Parathyroid adenoma (tissue), 2 donors: ENCODE results near the gene GALNT9.
"Not testable (repeated sequence)": the region's sequence is repeated elsewhere in the genome, so short reads cannot be mapped to it uniquely, and the experiment has no call there.

Experiments used
- H2AFZ ChIP-seq: fragments of 300-600 bp; sonication (generic); one replicate; pipeline ENCODE4 v1.7.0; 2017; ENCODE audit warnings: antibody characterized with exemption, mild to moderate bottlenecking
- H3K27ac ChIP-seq: fragments of 300-600 bp; sonication (generic); one replicate; pipeline ENCODE4 v1.7.0; 2017
- H3K27me3 ChIP-seq: fragments of 300-600 bp; sonication (generic); one replicate; pipeline ENCODE4 v1.7.0; 2017; ENCODE audit warnings: low read length; ENCODE audit not compliant: control insufficient read depth, insufficient read depth
- H3K36me3 ChIP-seq: fragments of 300-600 bp; sonication (generic); one replicate; pipeline ENCODE4 v1.7.0; 2017; ENCODE audit warnings: low read length; ENCODE audit not compliant: control insufficient read depth, insufficient read depth
- H3K4me1 ChIP-seq: fragments of 300-600 bp; sonication (generic); one replicate; pipeline ENCODE4 v1.7.0; 2017; ENCODE audit warnings: control low read depth
- H3K4me2 ChIP-seq: fragments of 300-600 bp; sonication (generic); one replicate; pipeline ENCODE4 v1.7.0; 2017; ENCODE audit warnings: low read length
- H3K4me3 ChIP-seq: fragments of 300-600 bp; sonication (generic); one replicate; pipeline ENCODE4 v1.7.0; 2017; ENCODE audit warnings: low read depth, low read length
- H3K79me2 ChIP-seq: fragments of 300-600 bp; sonication (generic); one replicate; pipeline ENCODE4 v1.7.0; 2017; ENCODE audit warnings: control low read depth
- H3K9ac ChIP-seq: fragments of 300-600 bp; sonication (generic); one replicate; pipeline ENCODE4 v1.7.0; 2017; ENCODE audit warnings: mild to moderate bottlenecking
- H3K9me3 ChIP-seq: fragments of 300-600 bp; sonication (generic); one replicate; pipeline ENCODE4 v1.7.0; 2017; ENCODE audit warnings: low read length; ENCODE audit not compliant: control insufficient read depth
- TF ChIP-seq, protein P1 (sequence below): fragments of 300-600 bp; sonication (generic); IDR thresholded peaks from one replicate; pipeline ENCODE4 v1.7.0; 2017; ENCODE audit warnings: antibody characterized with exemption, mild to moderate bottlenecking
- donor health status: primary hyperparathyroidism.

GALNT9 gene

GRCh38 chr12:132296063-132296462, 33.3 kb downstream of the GALNT9 start:
- Histone ChIP-seq H3K79me2 (no peaks in the 10 kb centered on the region), H3K27me3 (no peaks in the 10 kb centered on the region), H3K4me1 (peaks cover 7% of the 10 kb centered on the region), H3K36me3 (no peaks in the 10 kb centered on the region), H2AFZ (no peak overlapping the region), H3K9ac (no peak overlapping the region), H3K27ac (no peak overlapping the region), H3K4me2 (no peak overlapping the region), H3K9me3 (no peaks in the 10 kb centered on the region), H3K4me3 (no peak overlapping the region)
- TF ChIP-seq, protein P1, sequence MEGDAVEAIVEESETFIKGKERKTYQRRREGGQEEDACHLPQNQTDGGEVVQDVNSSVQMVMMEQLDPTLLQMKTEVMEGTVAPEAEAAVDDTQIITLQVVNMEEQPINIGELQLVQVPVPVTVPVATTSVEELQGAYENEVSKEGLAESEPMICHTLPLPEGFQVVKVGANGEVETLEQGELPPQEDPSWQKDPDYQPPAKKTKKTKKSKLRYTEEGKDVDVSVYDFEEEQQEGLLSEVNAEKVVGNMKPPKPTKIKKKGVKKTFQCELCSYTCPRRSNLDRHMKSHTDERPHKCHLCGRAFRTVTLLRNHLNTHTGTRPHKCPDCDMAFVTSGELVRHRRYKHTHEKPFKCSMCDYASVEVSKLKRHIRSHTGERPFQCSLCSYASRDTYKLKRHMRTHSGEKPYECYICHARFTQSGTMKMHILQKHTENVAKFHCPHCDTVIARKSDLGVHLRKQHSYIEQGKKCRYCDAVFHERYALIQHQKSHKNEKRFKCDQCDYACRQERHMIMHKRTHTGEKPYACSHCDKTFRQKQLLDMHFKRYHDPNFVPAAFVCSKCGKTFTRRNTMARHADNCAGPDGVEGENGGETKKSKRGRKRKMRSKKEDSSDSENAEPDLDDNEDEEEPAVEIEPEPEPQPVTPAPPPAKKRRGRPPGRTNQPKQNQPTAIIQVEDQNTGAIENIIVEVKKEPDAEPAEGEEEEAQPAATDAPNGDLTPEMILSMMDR: no peak

DNA sequence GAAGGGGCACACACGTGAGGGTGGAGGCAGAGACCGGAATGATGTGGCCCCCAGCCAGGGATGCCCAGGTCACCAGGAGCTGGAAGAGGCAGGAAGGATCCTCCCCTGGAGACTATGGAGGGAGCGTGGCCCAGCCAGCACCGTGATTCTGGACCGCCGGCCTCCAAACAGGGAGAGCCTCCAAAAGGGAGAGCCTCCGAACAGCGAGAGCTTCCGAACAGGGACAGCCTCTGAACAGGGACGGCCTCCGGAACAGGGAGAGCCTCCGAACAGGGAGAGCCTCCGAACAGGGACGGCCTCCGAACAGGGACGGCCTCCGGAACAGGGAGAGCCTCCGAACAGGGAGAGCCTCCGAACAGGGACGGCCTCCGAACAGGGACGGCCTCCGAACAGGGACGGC, 33.8 kb downstream of the GALNT9 start:
- H3K27me3 ChIP-seq, H3K4me3 ChIP-seq, H3K36me3 ChIP-seq, H3K27ac ChIP-seq, H3K4me1 ChIP-seq, H3K79me2 ChIP-seq, H3K9ac ChIP-seq, H2AFZ ChIP-seq, H3K9me3 ChIP-seq, H3K4me2 ChIP-seq: not testable (repeated sequence)

DNA sequence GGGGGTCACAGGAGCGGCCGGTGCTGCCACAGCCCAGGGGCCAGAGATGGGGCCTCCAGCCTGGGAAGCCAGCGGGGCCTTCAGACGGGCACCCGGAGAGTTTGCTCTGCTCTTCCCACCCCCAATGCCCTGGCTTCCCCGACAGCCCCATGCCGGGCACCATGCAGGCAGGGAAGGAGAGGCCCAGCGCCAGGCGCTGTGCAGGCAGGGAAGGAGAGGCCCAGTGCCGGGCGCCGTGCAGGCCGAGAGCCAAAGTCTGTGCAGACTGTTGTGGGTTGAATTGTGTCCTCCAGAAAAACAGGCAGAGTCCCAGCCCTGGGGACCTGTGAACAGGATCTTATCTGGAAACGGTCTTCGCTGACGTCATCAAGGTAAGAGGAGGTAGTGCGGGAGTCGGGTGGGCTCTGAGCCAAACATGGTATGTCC, 34.3 kb downstream of the GALNT9 start:
- Histone ChIP-seq H2AFZ (no peak overlapping the region), H3K79me2 (no peaks in the 10 kb centered on the region), H3K36me3 (no peaks in the 10 kb centered on the region), H3K27me3 (no peaks in the 10 kb centered on the region), H3K27ac (no peak overlapping the region), H3K9ac (no peak overlapping the region), H3K4me1 (peaks cover 7% of the 10 kb centered on the region), H3K4me3 (no peak overlapping the region), H3K9me3 (no peaks in the 10 kb centered on the region), H3K4me2 (no peak overlapping the region)
- TF ChIP-seq, protein P1: no peak

DNA sequence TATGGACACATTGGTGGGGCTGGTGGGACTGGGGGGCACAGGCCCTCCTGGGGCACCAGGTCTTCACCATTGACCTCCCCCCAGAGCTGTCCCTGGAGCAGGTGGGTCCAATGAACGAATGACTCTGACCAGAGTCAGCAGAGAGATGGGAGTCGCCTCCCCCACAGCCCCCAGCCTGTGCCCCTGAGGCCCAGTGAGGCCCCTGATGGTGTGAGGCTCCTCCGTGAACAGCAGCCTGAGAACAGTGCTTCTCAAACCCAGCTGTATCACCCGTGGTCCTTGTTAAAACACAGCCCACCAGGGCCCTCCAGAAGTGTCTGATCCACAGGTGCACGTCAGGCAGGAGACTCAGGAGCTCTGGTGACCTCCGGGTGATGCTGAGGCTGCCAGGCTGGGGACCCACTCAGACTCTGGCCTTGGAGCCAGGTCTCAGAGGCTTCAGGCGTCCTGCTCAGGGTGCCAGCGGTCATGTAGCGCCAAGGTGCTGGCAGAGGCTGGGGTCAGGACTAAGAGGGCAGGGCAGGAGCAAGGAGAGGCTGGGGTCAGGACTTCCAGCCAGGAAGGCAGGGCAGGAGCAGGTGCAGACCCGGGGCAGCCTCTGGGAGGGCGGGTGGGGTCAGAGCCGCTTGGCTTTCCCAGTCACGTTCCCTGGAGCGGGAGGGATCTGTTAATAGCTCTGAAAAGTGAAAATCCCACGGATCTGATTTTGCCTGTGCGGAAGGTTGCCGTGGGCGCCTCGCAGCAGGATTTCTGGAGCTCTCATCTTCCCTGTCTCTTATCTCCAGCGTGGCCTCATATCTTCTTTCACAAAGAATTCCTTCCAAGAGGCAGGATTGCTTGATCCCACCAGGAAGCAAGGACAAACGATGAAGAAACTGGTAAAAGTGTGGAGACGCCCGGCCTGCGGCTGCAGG, 35.0 kb downstream of the GALNT9 start:
- peaks cover 7% of the 10 kb centered on the region for H3K4me1 ChIP-seq
- no peaks in the 10 kb centered on the region for H3K9me3 ChIP-seq
- no peak overlapping the region for H3K4me3 ChIP-seq
- no peaks in the 10 kb centered on the region for H3K79me2 ChIP-seq
- no peaks in the 10 kb centered on the region for H3K27me3 ChIP-seq
- no peak overlapping the region for H3K9ac ChIP-seq
- TF ChIP-seq, protein P1: no peak
- no peak overlapping the region for H3K4me2 ChIP-seq
- H2AFZ ChIP-seq: no peak overlapping the region
- no peak overlapping the region for H3K27ac ChIP-seq
- no peaks in the 10 kb centered on the region for H3K36me3 ChIP-seq

DNA sequence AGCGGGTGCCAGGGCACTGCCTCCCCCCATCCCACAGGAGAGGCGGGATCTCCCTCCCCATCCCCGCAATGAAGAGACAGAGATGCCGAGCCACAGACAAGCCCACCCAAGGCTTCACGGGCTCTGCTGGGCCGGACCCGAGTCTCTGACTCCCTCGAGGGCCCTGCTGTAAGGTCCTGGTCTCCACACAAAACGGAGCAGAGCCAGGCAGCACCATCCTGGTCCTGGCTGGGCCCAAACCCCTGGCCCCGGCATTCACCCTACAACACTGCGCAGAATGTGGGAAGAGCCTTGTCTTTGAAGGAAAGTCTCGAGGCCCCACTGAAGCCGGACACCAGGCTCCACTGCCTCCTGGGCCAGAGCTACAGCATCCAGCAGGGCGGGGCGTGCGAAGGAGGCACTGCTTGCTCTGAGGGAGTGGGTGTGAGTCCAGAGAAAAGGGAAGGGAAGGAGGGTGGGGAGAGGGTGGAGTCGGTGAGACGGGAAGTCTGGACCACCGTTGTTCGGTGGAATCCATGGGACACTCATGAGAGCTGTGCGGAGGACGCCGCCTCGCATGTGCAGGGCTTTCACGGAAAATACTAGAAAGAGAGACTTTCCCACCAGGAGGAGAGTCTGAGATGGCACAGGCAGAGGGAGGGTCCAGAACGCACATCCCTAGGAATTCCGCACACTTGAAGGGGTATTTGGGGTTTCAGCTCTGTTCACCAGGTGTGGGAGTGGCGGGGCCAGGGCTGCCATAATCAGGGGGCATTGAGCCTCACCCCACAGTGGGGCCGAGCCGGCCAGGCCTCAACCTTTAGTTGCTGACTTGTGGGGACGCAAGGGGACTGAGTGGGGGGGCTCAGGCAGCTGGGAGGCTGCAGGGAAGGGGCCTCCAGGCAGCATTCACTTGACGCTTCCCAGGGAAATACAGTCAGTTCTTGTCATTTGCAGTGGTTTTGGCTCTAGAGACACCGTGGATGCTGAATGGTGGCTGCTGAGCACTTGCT, 36.8 kb downstream of the GALNT9 start:
- no peaks in the 10 kb centered on the region for H3K79me2 ChIP-seq
- no peak overlapping the region for H3K9ac ChIP-seq
- H3K36me3 ChIP-seq: no peaks in the 10 kb centered on the region
- no peak overlapping the region for H3K4me3 ChIP-seq
- no peak overlapping the region for H3K4me2 ChIP-seq
- H3K9me3 ChIP-seq: no peaks in the 10 kb centered on the region
- H3K4me1 ChIP-seq: peaks cover 7% of the 10 kb centered on the region
- no peak overlapping the region for H2AFZ ChIP-seq
- TF ChIP-seq, protein P1: no peak
- H3K27me3 ChIP-seq: no peaks in the 10 kb centered on the region
- no peak overlapping the region for H3K27ac ChIP-seq
